ENCODE results near the gene SLC38A3. TPM values are rescaled to one million over a fixed set of nuclear protein-coding genes. Genes with fewer than 3 reads are reported as not detected.

Gene SLC38A3
- total and polyA plus RNA-seq, 2 donors (not counting 1 experiment from before 2014, with no cell fraction given), result not detected

- Histone ChIP-seq H3K4me3 (ENCODE audit: control extremely low read depth in 1 of 5, extremely low read depth in 1 of 5, insufficient read depth in 1 of 5, low read depth in 2 of 5, low read length in 4 of 5) (no peak overlapping the region), H4K20me1 (ENCODE audit: control insufficient read depth, insufficient read depth, low read length, poor library complexity, severe bottlenecking) (no peaks in the 10 kb centered on the region), H3K9ac (ENCODE audit: low read length) (no peak overlapping the region), H3K27ac (ENCODE audit: low read length in 2 of 2) (no peak overlapping the region), H2AFZ (ENCODE audit: insufficient read depth, low read depth, low read length, poor library complexity, severe bottlenecking) (no peak overlapping the region), H3K36me3 (replicated peaks in 1 of 2; ENCODE audit: control extremely low read depth in 1 of 2, control insufficient read depth in 1 of 2, extremely low read depth in 1 of 2, insufficient read depth in 2 of 2, low read length in 1 of 2) (no peaks in the 10 kb centered on the region), H3K4me1 (ENCODE audit: control insufficient read depth in 2 of 2, insufficient read depth in 2 of 2, low read length in 2 of 2) (no peaks in the 10 kb centered on the region), H3K4me2 (replicated peaks; ENCODE audit: low read depth, low read length, poor library complexity, severe bottlenecking) (no peak overlapping the region), H3K27me3 (replicated peaks in 1 of 4; ENCODE audit: control extremely low read depth in 1 of 4, control insufficient read depth in 3 of 4, insufficient read depth in 4 of 4, low read length in 3 of 4) (no peaks in the 10 kb centered on the region), H3K79me2 (ENCODE audit: control insufficient read depth, insufficient read depth, low read length) (no peaks in the 10 kb centered on the region), H3K9me3 (ENCODE audit: control extremely low read depth in 1 of 3, control insufficient read depth in 2 of 3, insufficient read depth in 1 of 3, low read length in 2 of 3) (no peaks in the 10 kb centered on the region)
- ATAC-seq (ENCODE audit: low read depth) (no peak), DNase-seq (no peak)
- TF ChIP-seq, protein P1, sequence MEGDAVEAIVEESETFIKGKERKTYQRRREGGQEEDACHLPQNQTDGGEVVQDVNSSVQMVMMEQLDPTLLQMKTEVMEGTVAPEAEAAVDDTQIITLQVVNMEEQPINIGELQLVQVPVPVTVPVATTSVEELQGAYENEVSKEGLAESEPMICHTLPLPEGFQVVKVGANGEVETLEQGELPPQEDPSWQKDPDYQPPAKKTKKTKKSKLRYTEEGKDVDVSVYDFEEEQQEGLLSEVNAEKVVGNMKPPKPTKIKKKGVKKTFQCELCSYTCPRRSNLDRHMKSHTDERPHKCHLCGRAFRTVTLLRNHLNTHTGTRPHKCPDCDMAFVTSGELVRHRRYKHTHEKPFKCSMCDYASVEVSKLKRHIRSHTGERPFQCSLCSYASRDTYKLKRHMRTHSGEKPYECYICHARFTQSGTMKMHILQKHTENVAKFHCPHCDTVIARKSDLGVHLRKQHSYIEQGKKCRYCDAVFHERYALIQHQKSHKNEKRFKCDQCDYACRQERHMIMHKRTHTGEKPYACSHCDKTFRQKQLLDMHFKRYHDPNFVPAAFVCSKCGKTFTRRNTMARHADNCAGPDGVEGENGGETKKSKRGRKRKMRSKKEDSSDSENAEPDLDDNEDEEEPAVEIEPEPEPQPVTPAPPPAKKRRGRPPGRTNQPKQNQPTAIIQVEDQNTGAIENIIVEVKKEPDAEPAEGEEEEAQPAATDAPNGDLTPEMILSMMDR (IDR thresholded peaks at IDR 0.05), result no peak
- TF ChIP-seq EZH2 (IDR thresholded peaks at IDR 0.05; ENCODE audit: borderline replicate concordance, insufficient read depth, low read depth, low read length, poor library complexity, severe bottlenecking), result no peak
- H3K9me3 Mint-ChIP-seq (ENCODE audit: insufficient read depth), result no peaks in the 10 kb centered on the region
- intact Hi-C loops (cut with micrococcal nuclease), result no loop called here
- H3K27me3 Mint-ChIP-seq, result no peaks in the 10 kb centered on the region
- CTCF ChIA-PET, result interaction anchor here (0.9 to 1.2 kb wide), 2 partner anchors 54 to 101 kb away, joined by 3 to 4 read pairs; no protein-coding TSS in a partner anchor
- H3K27ac Mint-ChIP-seq, result no peak overlapping the region
- peaks cover 2% of the 10 kb centered on the region for H3K4me1 Mint-ChIP-seq
- 79% methylated on average over 8 of the region's 8 CpGs for WGBS (ENCODE audit: insufficient coverage)
- POLR2A ChIA-PET, result no interaction called here
- H3K4me3 Mint-ChIP-seq, result no peak overlapping the region
Measured at GRCh38 chr3:50172626-50173220, 32.3 kb upstream of the SLC38A3 start.

DNA sequence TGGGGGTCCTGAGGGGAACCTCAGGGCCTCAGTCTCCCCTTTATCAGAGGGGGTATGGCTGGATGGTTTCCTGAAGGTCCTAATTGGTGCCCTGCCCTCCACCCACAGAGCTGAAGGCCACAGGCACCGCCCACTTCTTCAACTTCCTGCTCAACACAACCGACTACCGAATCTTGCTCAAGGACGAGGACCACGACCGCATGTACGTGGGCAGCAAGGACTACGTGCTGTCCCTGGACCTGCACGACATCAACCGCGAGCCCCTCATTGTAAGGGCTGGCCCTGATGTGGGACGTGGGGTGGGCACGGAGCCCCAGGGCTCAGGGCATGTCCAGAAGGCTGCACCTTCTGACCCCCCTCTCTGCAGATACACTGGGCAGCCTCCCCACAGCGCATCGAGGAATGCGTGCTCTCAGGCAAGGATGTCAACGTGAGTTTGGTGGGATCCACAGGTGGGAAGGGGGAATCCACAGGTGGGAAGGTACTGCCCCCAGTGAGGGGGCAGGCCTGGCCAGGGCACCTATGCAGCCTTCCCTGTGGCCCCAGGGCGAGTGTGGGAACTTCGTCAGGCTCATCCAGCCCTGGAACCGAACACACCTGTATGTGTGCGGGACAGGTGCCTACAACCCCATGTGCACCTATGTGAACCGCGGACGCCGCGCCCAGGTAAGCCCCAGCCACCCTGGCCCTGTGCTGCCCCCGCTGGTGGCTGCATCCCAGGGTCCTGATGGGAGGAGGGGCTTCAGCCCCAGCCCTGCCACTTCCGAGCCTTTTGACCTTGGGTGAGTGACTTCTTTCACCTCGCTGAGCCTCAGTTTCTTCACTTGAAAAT is 31.2 kb upstream of the SLC38A3 start:
- H3K4me3 Mint-ChIP-seq, result no peak overlapping the region
- CTCF ChIA-PET, result interaction anchor here (1.2 kb wide), 1 partner anchor 100 kb away, joined by 4 read pairs; no protein-coding TSS in a partner anchor
- no peaks in the 10 kb centered on the region for H3K79me2 ChIP-seq (ENCODE audit: control insufficient read depth, insufficient read depth, low read length)
- H3K4me1 ChIP-seq (ENCODE audit: control insufficient read depth in 2 of 2, insufficient read depth in 2 of 2, low read length in 2 of 2), result no peaks in the 10 kb centered on the region
- H3K4me1 Mint-ChIP-seq, result peaks cover 2% of the 10 kb centered on the region
- ATAC-seq (ENCODE audit: low read depth), result no peak
- no peaks in the 10 kb centered on the region for H3K27me3 Mint-ChIP-seq
- no peak overlapping the region for H3K27ac ChIP-seq (ENCODE audit: low read length in 2 of 2)
- H3K9me3 Mint-ChIP-seq (ENCODE audit: insufficient read depth), result no peaks in the 10 kb centered on the region
- no peaks in the 10 kb centered on the region for H3K27me3 ChIP-seq (replicated peaks in 1 of 4; ENCODE audit: control extremely low read depth in 1 of 4, control insufficient read depth in 3 of 4, insufficient read depth in 4 of 4, low read length in 3 of 4)
- POLR2A ChIA-PET, result no interaction called here
- H3K4me2 ChIP-seq (replicated peaks; ENCODE audit: low read depth, low read length, poor library complexity, severe bottlenecking), result no peak overlapping the region
- H2AFZ ChIP-seq (ENCODE audit: insufficient read depth, low read depth, low read length, poor library complexity, severe bottlenecking), result peak overlapping the region; percentile 44
- TF ChIP-seq, protein P1 (IDR thresholded peaks at IDR 0.05), result no peak
- no peak for TF ChIP-seq EZH2 (IDR thresholded peaks at IDR 0.05; ENCODE audit: borderline replicate concordance, insufficient read depth, low read depth, low read length, poor library complexity, severe bottlenecking)
- H3K36me3 ChIP-seq (replicated peaks in 1 of 2; ENCODE audit: control extremely low read depth in 1 of 2, control insufficient read depth in 1 of 2, extremely low read depth in 1 of 2, insufficient read depth in 2 of 2, low read length in 1 of 2), result no peaks in the 10 kb centered on the region
- intact Hi-C loops (cut with micrococcal nuclease), result no loop called here
- DNase-seq, result no peak
- no peaks in the 10 kb centered on the region for H4K20me1 ChIP-seq (ENCODE audit: control insufficient read depth, insufficient read depth, low read length, poor library complexity, severe bottlenecking)
- H3K9ac ChIP-seq (ENCODE audit: low read length), result no peak overlapping the region
- H3K4me3 ChIP-seq (ENCODE audit: control extremely low read depth in 1 of 5, extremely low read depth in 1 of 5, insufficient read depth in 1 of 5, low read depth in 2 of 5, low read length in 4 of 5), result no peak overlapping the region
- H3K9me3 ChIP-seq (ENCODE audit: control extremely low read depth in 1 of 3, control insufficient read depth in 2 of 3, insufficient read depth in 1 of 3, low read length in 2 of 3), result no peaks in the 10 kb centered on the region
- WGBS (ENCODE audit: insufficient coverage), result 84% methylated on average over 29 of the region's 29 CpGs
- no peak overlapping the region for H3K27ac Mint-ChIP-seq

Measured in B cell (primary cell).